Skeletal muscle cell (primary cell): ENCODE data around the gene AGTR1.
A peak's percentile ranks its signal among the peaks of the same experiment; 100 is the strongest.
"Not testable (repeated sequence)": the region's sequence is repeated elsewhere in the genome, so short reads cannot be mapped to it uniquely, and the experiment has no call there.

Experiments
- DNase-seq: peaks from one replicate; pipeline ENCODE4 v3.0.0-alpha.2; 2010; ENCODE audit warnings: low read depth
- H3K4me3 ChIP-seq: 2 replicates; pipeline ENCODE4 v1.5.1; 2011; ENCODE audit warnings: low read depth, mild to moderate bottlenecking, control low read depth, low read length, moderate library complexity

Gene AGTR1

DNA sequence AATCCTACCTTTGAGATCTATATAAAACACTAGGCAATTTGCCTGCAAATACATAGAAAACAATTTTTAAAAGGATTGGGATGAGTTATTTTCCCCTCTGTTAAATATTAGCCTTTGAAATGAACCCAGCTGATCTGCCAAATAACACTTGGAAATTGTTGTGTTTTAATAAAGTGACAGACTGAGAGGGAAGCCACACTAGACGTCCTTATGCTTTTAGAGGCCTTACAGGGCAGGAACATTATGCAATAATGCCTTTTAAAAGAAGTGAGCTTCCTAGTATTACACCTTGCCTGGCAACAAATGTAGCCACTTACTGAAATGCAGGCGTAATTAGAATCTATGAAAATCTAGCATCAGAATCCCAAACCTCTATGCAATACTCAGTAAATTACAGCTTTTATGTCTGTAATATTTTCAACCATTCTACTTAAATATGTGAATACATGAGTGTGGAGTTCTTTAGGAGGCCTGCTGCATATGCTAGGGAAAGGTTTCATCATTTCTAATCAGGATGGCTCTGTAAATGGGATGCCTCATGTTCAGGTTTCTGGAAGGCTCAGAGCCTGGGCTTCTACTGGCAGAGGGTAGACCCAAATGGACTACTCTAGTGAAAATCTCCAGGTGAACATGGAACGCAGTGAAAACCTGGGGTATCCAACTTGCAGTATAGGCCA lies 20.3 kb downstream of the AGTR1 start:
- no peak overlapping the region for H3K4me3 ChIP-seq
- no peak for DNase-seq

DNA sequence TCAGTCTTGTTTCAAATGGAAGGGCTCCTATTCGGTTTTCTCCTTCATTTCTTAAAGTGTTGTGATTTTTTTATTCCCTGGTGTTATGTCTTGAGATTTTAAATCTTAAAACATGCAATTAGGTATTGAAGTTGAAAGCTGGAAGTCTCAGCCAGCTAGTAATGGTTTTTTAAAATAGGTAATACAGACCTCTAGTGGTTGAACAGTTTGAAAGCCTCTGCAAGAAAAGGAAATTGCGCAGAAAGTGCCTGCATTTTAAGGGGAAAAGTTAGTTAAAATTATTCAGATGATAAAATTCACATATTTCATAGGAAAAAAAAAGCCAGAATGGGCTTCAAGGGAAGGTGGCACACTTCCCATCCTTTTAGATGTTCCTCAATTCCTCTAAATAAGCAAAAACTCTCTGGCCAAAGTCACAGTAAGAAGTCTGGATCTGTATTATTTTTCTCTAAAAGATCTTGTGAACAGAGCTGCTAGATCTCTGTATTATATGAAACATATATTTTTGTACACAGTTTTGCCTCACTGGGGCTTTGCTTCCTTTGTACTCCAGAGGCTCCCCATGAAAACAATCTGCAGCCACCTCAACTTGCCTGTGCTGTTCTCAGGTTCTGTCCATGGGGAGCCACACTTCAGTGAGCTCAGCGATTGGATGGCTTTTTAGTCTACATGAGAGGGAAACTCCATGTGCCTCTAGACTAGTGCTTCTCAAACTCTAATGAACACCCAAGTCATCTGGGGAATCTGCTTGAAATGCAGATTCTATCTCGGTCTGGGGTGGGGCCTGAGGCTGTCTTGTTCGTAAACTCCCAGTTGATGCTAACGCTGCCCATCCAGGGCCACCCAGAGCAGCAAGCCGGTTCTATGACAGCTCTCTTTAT lies 21.5 kb downstream of the AGTR1 start:
- H3K4me3 ChIP-seq, result no peak overlapping the region
- no peak for DNase-seq

DNA sequence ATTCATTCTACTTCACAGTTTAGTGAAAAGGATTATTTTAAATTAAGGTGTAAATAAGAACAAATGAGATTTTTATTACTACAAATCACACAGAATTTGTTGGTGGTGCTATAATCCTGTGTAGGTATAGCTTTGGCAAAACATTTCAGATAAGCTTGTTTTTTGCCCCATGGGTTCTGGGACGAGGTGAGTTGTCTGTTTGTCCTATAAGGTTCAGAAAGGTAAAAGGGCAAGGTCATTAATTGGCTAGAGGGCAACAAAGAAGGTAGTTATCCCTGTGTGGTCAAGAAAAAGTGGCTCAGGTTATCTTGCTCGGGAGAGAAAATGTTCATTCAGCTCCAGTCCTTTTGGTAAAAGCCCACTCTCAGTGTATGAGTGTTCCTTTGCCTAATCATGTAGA lies 23.2 kb downstream of the AGTR1 start:
- no peak for DNase-seq
- H3K4me3 ChIP-seq, result no peak overlapping the region

DNA sequence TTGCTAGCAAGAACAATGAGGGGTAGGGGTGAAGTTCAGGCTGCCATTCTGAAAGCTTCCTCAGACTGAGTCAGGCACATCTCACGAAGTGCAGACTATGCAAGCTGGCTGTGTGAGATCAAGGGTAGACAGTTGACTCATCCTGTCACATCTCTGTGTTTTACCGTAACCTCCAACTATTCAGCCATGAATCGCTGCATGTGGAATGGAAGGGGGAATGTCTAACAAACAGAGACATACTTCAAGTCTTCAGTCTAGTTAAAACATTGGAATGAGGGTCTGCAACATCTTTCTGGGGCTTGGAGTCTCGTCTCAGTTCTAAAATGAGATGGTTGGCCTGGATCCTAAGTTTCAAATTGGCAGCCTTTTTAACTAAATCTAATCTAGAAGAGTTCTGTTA lies 25.9 kb downstream of the AGTR1 start:
- peak; percentile 82 for DNase-seq
- H3K4me3 ChIP-seq, result no peak overlapping the region

DNA sequence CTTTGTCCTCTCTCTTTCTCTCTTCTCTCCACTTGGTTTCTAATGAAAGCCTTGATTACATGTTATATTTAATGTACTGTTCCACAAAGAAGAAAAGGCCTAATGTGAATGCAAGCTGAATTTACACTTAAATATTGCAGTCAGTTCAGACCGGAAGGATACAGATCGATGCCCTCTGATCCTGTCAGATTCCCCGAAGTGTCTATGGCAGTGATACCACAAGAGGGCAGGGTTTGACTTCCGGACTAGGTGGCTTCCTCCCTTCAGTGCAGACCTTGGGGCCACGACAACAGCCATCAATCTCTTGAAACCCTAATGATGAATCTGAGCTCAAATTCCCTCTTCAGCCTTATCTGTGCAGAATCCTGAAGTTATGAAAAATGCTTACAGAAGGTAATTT lies 29.5 kb downstream of the AGTR1 start:
- no peak for DNase-seq
- no peak overlapping the region for H3K4me3 ChIP-seq

DNA sequence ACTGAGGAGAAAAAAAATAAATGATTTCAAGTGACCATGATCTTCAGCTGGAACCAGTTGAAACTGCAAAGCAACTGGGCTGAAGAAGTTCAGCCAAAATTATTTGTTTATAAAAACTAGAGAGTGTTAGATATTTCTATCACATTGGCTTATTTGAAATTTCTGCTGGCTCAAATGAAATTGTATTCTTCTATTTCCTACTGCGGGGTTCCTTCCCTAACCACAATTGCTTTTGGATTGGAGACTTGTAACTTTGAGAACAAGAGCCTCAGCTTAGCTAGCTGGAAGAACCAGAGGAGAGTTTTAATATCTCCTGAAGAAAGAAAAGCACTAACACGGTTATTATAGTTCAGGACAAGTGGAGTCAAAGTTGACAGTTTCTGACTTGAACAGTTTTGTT lies 31.1 kb downstream of the AGTR1 start:
- DNase-seq, result no peak
- H3K4me3 ChIP-seq, result no peak overlapping the region

DNA sequence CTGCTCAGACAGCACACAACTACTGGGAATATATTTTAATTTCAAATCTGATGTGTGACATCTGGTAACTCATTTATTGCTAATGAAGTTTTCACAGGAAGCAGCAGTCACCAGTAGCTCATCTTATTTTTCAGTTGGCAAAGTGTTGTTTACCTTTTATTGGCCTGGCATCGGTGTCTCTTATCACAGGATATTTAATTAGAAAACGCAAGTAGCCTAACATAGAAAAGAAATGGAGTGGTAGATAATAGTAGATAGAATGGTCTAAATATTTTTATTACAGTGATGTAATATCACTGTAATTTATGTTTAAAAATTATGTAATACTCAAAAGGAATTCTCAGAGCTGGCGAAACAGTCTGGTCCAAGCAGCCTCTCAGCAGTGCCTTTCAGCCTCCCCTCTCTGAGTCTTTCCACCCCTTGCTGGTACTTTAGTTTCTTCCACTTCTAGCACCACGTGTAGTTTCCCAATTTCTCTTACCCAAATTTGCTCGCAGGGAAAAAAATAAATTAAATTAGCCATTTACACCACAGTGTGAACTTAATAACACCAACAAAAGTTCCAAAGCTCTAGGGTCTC lies 31.9 kb downstream of the AGTR1 start:
- no peak overlapping the region for H3K4me3 ChIP-seq
- DNase-seq, result no peak

DNA sequence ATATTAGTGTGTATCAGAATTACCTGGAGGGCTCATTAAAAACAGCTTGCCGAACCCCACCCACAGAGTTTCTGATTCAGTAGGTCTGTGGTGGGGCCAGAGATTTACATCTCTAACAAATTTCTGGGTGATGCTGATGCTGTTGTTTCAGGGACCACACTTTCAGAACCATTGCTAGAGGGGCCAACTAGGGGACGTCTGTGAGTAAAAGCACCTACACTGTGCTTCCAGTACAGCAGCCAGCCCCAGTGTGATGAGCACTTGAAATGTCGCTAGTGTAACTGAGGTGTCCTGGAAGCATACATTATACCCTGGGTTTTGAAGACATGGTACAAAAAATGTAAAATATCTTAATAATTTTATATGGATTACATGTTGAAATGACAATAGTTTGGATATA lies 33.0 kb downstream of the AGTR1 start:
- no peak overlapping the region for H3K4me3 ChIP-seq
- no peak for DNase-seq

DNA sequence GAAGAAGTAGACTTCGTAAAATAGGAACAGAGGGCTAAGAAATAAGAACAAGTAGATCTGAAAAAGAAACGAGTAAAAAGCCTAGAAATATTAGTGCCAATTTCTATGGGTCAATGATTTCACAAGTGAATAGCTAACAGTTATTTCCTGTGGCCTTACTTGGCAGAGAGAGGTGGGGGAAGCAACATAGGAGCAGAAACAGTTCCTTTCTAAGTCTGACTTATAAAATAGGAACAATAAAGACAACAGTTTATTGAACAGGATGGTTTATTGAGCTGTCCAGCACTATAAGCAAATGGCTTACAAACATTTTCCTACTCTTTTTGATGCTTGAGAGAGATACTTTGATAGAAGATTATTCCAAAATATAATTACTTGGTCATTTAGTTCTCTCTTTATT lies 37.9 kb downstream of the AGTR1 start:
- no peak overlapping the region for H3K4me3 ChIP-seq
- no peak for DNase-seq

DNA sequence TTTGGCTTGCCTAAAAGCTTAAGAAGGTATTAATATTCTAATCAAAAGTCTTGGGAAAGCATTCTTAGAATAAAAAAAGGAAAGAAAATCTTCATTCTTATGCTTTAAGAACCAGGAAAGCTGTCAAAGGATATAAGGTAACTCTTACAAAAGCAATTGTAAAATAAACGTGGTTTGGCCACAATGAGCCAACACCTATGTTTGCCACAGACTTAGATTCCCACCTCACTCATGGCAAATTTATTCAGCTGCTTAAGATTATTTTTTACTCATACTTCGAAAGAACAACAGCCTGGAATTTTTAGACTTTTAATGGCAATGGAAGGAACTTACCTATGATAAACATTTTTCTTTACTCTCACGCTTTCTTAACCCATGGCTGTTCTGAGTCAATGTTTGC lies 38.4 kb downstream of the AGTR1 start:
- DNase-seq, result no peak

DNA sequence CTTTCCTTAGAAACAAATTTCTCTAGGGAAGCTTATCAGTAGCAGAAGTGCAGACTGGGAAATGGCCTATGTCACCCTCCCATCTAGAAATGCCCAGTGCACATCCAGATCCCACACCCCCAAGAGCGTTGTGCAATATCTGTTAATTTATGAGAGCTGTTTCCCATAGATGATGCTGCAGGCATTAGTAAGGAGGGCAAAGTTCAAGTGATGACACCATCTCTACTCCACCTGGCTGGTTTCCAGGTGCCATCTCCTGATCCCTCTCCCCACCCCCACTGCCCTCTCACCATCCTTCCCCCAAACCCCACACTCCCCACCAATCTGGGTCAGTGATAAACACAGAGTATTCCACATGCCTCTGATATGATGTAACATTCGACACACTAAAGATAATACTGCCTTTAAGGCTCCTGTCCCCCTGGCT lies 39.4 kb downstream of the AGTR1 start:
- no peak overlapping the region for H3K4me3 ChIP-seq

More for the DNA sequence above, 38.4 kb downstream of the AGTR1 start:
- H3K4me3 ChIP-seq, result no peak overlapping the region

DNA sequence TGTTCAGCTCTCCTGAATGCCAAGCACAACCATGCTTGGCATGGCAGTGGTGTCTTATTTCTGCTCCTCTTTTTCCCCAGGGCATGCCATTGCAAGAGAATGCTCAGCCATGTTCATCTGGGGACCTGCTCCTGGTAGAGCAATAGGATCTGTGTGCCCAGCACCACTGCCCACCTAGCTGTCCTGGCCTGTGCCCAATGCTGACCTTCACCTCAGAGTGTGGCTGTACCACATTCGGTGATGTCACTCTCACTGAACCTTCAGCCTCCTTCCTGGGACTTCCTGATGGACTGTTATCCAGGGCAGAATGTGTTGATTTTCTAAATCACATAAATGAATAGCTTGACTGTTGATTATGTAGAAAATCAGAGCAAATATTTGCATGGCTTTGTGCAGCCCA lies 42.0 kb downstream of the AGTR1 start:
- DNase-seq, result no peak
- H3K4me3 ChIP-seq, result no peak overlapping the region

More for the DNA sequence above, 39.4 kb downstream of the AGTR1 start:
- DNase-seq, result peak; percentile 62

DNA sequence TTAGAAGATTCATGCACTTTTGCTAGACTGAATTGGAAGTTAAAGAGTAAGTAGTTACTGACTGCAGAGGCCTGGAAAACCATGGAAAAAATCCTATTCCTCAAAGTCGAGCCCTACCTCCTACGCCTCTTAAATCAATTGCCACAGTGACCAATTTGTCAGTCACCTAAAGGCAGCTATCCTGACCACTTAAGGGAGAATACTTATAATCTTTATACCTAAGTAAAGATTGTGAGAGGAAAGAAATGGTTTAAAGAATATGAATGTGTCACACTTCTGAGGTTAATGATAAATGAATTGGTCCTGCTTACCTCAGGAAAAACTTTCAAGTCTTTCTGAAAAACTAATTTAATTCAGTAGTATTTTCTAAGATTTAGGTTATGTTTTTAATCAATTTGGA lies 42.6 kb downstream of the AGTR1 start:
- no peak for DNase-seq
- no peak overlapping the region for H3K4me3 ChIP-seq

DNA sequence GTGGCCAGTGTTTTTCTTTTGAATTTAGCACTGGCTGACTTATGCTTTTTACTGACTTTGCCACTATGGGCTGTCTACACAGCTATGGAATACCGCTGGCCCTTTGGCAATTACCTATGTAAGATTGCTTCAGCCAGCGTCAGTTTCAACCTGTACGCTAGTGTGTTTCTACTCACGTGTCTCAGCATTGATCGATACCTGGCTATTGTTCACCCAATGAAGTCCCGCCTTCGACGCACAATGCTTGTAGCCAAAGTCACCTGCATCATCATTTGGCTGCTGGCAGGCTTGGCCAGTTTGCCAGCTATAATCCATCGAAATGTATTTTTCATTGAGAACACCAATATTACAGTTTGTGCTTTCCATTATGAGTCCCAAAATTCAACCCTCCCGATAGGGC lies 43.5 kb downstream of the AGTR1 start:
- no peak overlapping the region for H3K4me3 ChIP-seq
- DNase-seq, result no peak

DNA sequence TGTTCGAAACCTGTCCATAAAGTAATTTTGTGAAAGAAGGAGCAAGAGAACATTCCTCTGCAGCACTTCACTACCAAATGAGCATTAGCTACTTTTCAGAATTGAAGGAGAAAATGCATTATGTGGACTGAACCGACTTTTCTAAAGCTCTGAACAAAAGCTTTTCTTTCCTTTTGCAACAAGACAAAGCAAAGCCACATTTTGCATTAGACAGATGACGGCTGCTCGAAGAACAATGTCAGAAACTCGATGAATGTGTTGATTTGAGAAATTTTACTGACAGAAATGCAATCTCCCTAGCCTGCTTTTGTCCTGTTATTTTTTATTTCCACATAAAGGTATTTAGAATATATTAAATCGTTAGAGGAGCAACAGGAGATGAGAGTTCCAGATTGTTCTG lies 44.4 kb downstream of the AGTR1 start:
- DNase-seq, result no peak
- H3K4me3 ChIP-seq, result no peak overlapping the region

DNA sequence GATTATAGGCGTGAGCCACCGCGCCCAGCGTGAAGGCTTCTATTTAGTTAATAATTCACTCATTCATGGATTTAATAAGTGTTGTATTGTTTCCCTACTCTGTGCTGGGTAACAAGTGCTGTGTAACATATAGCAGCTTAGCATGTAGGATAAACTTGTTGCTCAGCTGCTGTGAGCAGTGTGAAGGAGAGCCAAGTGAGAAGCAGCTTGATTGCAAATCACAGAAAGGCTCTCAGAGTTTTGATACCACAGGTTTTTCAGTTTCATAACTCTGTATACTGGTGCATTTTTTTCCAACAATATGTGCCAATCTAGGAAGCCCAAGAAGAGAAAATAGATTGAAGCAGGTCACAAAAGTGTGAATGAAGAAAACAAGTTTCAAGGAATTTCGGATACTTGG lies 48.4 kb downstream of the AGTR1 start:
- H3K4me3 ChIP-seq, result no peak overlapping the region
- no peak for DNase-seq

DNA sequence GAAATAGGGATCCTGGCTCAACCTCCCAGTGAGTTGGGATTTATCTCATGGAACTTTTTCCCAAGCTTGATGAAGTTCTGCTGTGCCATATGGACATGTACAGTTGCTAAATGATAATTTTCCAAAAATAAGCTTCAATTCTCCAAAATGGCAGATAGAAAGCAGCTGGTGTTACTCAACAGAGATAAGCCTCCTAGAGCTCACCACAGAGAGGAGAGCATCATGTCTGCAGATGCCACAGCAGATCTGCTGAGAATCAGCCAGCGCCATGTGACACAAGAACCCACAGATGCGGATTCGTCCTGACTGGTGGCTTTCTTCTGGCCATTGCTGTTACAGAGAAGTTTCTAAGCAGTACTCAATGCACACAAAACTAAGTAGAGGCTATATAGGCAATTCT lies 50.6 kb downstream of the AGTR1 start:
- no peak for DNase-seq
- H3K4me3 ChIP-seq, result no peak overlapping the region

DNA sequence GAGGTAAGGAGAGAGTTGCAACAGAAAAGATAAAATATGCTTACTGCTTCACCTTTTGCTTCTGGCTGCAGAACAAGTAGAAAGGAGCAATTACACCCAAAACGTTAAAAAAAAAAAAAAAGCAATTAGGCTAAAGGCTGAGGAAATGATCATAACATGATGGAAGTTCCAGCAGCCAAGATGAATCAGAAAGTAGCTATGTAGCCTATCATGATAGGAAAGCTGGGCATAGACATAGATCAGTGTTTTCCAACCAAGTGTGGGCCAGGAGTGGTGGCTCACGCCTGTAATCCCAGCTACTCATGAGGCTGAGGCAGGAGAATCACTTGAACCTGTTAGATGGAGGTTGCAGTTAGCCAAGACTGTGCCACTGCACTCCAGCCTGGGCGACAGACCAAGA lies 52.6 kb downstream of the AGTR1 start:
- H3K4me3 ChIP-seq, result no peak overlapping the region
- DNase-seq, result no peak

DNA sequence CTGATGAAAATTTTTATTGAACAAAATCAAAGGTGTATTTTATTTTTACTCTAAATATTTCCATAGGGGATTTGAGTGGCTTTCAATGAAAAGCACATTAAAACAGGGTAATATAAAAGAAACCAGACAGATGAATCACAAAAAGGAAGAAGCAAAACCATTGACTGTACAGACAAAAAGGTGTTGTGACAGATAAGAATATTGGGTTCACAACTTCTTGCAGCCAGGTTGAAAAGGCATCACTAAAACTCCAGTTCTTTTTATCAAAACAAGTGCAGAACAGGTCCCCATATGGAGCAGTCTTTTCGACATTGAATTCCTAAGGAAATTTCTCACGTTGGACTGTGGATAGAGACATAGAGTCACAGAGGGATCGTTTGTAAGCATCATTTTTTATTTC lies 53.8 kb downstream of the AGTR1 start:
- DNase-seq, result no peak

DNA sequence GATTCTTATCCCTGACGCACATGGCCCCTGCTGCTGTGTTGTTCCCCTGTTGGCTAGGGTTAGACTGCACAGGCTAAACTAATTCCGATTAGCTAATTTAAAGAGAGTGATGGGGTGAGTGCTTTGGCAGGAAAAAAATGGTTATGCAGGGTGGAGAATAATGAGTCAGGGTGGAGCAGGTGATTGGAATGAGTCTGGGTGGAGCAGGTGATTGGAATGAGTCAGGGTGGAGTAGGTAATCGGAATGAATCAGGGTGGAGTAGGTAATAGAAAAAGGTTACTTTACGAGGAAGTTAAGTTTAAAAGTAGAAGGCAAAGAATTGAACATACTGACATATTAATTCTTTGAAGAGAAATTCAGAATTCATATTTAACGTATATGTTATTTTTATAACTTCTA lies 55.7 kb downstream of the AGTR1 start:
- not testable (repeated sequence) for H3K4me3 ChIP-seq, DNase-seq

More for the DNA sequence above, 53.8 kb downstream of the AGTR1 start:
- H3K4me3 ChIP-seq, result no peak overlapping the region

DNA sequence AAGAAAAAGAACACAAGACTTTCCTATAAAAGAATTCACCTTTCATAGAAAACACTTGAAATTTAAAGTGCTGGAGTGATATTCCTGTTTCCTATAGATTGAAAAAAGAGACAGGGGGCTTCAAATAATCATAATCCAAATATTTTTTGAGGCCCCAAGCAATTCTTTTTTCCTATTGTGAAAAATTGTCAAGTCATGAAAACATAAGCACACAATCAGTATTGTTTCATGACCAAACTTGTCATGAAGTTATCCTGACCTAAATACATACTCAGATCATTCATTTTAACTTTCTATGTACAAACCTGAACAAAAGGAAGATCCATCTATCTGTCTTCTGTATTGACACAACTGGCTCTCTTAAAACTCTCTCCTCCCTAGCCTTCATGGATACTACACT lies 57.9 kb downstream of the AGTR1 start:
- DNase-seq, result no peak
- H3K4me3 ChIP-seq, result no peak overlapping the region
